GM18870 (cell line): ENCODE data around the gene PYROXD2.
A peak's percentile ranks its signal among the peaks of the same experiment; 100 is the strongest.

Experiments
- ATAC-seq: cut with Tn5 transposase; IDR thresholded peaks from one replicate; pipeline ENCODE4 v1.9.1; 2021; ENCODE audit warnings: moderate library complexity; ENCODE audit not compliant: unreplicated experiment

The PYROXD2 gene

GRCh38 chr10:98340261-98340939 is 74.6 kb downstream of the PYROXD2 start:
- ATAC-seq = peak; percentile 37

GRCh38 chr10:98339799-98340198 is 75.2 kb downstream of the PYROXD2 start:
- peak; percentile 84 for ATAC-seq

- ATAC-seq = no peak
Observed at GRCh38 chr10:98338896-98339295, 76.1 kb downstream of the PYROXD2 start.

GRCh38 chr10:98338318-98338717 is 76.7 kb downstream of the PYROXD2 start:
- no peak for ATAC-seq

- no peak for ATAC-seq
Observed at GRCh38 chr10:98337484-98337883, 77.5 kb downstream of the PYROXD2 start.
